Stimulated activated CD4-positive, alpha-beta T cell treated with anti-CD3 and anti-CD28 coated beads, Interleukin-4, amount 100 ng/mL, for 1 hour (primary cell): ENCODE data around the gene PTPRG.
"Not testable (repeated sequence)": the region's sequence is repeated elsewhere in the genome, so short reads cannot be mapped to it uniquely, and the experiment has no call there.

Source experiments
- DNase-seq: peaks from one replicate; pipeline ENCODE4 v3.0.0-alpha.2; 2020

PTPRG gene

DNA sequence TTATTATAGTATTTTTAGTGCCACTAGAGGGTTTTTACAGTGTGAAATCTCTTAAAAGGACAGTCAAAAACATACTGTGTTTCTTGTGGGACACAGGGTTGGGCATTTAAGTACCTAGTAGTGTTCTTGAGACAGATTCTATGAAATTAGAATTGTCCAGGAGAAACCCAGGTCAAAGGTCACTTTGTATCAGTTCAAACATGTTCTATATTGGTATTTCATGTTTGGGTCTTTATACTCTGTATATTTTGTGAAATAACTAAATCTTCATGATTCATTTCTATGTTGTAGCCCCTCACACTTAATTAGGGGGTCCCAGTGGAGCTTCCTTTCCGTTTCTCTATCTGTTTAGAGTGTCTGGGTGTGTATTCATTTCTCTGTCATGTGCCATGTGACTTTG lies 171.6 kb downstream of the PTPRG start:
- no peak for DNase-seq

DNA sequence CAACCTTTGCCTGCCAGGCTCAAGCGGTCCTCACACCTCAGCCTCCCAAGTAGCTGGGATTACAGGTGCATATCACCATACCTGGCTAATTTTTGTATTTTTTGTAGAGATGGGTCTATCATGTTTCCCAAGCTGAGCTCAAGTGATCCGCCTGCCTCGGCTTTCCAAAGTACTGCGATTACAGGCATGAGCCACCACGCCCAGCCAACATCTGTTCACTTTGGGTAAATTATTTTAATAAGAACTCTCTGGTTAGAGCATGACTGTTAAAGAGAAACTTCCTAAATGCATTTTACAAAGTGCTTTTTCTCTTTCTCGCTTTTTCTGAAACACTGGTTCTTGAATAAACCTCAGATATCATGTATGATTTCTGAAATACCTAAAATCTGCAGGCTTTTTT lies 172.5 kb downstream of the PTPRG start:
- no peak for DNase-seq

- DNase-seq, result no peak
Observed at GRCh38 chr3:61734749-61735686, 173.6 kb downstream of the PTPRG start.

DNA sequence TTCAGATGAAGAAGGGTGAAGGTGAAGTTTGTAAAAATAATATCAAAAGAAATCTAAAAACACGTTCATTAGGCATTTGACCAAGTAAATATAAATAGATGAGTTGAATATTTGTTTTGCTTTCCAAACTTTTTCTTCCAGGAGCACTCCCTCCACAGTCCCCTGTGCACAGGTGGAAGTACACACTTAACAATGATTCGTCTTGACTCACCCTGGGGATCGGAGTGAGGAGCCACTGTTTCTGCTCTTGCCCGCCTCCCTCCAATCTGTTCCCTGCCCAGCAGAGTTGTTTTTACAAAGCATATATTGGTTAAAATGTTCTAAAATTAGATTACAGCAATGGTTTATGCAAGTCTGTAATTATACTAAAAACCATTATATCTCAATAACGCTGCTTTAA lies 175.1 kb downstream of the PTPRG start:
- DNase-seq, result no peak

DNA sequence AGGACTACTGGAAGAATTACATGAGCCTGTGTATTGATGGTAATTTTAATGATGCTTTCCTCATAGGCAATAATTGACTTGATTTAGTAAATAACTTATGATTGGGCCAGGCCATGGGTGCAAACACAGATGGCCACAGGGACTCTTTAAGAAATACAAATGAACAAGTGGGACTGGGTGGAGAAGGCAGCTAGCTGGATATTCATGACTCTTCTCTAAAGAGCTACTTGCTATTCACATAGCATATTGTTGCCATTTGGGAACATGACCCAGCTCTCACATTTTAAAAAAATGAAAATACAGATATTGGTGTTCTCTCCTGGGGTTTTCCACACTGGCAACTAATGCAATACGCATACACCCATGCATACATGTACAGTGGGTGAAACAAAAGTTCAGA lies 178.3 kb downstream of the PTPRG start:
- no peak for DNase-seq

- DNase-seq, result no peak
Observed at GRCh38 chr3:61740494-61740893, 179.1 kb downstream of the PTPRG start.

- no peak for DNase-seq
Observed at GRCh38 chr3:61741551-61741950, 180.2 kb downstream of the PTPRG start.

- DNase-seq, result no peak
Observed at GRCh38 chr3:61742006-61742405, 180.6 kb downstream of the PTPRG start.

DNA sequence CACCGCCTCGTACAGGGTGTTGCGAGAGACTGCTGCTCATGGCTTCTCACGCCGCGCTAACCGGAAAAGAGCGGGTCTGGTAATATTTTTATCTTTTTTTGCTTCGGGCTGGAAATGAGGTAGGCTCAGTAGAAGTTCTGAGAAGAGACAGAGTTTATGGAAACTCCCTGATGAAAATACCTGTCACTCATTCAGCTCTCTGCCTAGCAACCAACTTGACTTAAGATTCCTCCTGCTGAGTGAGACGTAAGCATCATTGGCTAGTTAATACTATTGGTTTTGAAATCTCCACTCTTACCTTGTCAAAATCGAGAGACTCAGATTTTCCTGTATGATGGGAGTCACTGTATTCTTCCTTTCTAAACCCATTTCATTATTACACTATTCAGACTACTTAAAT lies 181.7 kb downstream of the PTPRG start:
- DNase-seq, result no peak

DNA sequence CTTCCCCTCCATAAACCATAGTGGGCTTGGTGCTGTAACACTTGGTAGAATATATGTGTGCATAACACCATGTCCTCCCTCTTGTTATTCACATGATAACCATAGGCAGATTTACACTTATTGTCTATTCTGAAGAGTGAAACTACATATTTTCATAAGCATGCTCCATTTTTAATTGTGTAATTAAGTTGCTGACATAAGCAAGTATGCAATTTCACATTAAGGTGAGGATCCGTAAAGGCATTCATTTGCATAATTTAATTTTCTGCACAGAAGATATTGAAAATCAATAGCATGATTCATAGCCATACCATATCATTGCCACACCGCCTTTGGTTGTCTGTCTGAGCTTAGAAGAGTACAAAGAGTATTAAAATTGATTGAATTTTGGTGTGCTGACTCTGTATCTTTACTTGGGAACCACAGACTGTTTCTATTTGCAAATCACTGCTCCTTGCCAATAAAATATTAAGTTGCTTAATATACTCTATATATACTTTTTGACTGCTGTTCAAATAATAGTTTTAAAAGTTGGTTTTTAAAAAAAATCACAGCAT lies 182.4 kb downstream of the PTPRG start:
- no peak for DNase-seq

DNA sequence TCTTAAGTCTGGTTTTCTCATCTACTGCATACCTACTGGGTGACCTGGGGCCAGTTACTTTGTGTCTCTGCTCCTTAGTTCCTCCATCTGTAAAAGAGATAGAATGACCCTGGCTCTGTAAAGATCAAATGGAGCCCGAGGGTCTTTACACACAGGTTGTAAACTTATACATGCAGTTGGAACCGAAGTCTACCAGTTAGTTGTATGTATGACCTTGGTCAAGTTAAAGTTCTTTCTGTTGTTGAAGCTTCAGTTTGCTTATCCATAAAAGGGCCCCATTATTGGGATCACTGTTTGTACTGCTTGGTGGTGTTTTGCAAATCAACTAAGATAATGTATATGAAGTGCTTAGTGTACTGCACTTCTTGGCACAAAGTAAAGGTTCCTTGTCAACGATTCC lies 186.9 kb downstream of the PTPRG start:
- DNase-seq, result no peak

DNA sequence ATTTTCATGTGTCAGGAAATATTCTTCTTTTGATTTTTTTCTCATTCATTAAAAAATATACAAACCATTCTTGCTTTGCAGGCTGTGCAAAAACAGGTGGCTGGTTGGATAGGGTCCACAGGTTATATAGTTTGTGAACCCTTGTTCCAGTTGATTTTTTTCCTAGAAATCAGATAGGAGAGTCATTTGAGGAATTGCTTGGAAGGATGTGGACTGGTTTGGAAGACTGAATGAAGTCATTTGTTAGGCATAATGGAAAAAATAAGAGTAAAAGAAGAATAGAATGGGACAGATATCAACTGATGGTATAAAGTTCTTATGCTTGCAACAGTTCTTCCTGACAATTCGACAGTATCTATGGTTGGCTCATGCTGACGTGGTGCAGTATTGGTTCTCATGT lies 189.4 kb downstream of the PTPRG start:
- no peak for DNase-seq

DNA sequence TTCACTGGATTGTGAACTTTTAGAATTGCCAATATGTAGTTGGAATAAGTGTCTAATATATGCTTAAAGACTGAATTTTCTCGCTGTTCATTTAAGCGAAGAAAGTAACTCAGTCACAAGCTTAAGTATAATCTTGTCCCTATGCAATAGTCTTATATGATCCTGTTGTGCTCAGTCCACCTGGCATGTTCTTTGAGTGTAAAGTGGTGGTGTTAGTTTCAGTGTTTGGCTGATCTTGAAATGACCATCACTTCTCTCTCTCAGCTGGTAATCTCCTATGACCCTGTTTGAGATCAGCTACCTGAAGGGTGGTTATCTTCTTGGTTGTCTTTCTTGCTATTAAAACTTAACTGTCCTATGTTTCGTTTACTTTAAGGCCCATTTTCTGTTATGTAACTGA lies 197.5 kb downstream of the PTPRG start:
- no peak for DNase-seq

GRCh38 chr3:61760783-61761182 lies 199.4 kb downstream of the PTPRG start:
- not testable (repeated sequence) for DNase-seq

DNA sequence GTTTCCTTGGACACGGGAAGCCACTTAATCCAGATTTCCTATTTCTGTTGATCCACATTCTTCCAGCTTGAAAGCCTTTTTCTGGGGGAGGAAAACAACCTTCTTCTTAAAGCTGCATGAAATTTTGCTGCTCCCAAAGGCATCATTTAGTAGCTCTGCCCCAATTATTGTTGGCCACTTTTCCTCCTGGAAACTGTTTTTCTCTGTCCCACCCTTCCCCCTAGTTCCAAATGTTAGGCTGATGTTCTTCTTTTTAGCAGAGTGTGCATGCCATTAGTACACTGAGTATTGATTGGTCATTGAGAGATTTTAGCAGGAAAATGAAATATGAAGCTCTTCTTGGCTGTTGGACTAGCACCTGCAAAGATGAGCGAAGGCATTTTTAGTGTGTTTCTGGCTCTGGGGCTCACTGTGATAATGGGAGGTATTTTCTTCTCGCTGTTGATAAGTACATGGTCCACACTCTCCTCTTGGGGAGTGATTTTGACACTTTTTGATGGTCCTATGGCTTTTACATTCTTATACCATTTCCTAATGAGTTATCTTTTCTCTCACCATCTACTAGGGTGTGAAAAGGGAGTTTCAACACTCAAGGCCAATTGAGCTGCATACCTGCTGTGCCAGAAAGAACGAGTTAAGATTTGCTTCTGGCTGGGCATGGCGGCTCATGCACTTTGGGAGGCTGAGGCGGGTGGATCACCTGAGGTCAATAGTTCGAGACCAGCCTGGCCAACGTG lies 200.5 kb downstream of the PTPRG start:
- no peak for DNase-seq

- no peak for DNase-seq
Observed at GRCh38 chr3:61765157-61765876, 203.9 kb downstream of the PTPRG start.

GRCh38 chr3:61768284-61769037 lies 207.1 kb downstream of the PTPRG start:
- no peak for DNase-seq

DNA sequence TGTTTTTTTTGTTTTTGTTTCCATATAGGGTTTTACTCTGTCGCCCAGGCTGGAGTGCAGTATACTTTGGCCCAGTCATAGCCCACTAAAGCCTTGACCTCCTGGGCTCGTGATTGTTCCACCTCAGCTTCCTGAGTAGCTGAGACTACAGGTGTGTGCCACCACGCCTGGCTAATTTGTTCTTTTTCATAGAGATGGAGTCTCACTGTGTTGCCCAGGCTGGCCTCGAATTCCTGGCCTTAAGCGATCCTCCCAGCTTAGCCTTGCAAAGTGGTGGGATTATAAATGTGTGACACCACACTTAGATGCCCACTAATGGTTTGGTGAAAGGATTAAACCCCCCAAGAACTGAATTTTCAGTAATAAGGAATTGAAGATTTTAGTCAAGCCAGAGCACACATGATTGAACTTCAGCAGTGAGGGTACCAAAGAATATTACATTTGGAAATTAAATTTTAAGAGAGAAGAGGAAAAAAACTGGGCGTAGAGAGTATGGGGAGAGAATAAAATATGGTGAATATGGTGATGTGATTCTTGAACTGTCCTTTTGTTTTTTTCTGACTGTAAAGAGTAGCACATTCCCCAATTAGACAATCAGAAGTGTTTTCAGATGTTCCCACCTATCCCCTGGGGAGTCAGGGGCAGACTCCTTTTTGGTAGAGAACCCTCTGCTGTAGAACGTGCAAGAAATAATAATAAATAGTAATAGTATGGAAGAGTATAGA lies 208.1 kb downstream of the PTPRG start:
- DNase-seq, result no peak

DNA sequence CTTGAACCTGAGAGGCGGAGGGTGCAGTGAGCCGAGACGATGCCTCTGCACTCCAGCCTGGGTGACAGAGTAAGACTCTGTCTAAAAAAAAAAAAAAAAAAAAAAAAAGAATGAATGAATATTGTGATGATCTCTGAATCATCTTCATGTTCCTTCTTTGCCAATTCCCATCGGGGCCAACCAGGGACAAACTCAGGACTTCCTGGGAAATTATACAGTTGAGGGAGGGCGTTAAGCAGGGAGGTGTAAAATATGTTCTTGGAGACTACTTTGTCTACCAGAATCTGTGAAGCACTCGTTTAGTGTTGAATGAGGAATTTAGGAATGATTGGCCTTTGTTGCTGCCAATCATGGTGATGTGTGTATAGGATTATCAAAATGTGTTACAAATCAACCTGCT lies 210.6 kb downstream of the PTPRG start:
- no peak for DNase-seq

DNA sequence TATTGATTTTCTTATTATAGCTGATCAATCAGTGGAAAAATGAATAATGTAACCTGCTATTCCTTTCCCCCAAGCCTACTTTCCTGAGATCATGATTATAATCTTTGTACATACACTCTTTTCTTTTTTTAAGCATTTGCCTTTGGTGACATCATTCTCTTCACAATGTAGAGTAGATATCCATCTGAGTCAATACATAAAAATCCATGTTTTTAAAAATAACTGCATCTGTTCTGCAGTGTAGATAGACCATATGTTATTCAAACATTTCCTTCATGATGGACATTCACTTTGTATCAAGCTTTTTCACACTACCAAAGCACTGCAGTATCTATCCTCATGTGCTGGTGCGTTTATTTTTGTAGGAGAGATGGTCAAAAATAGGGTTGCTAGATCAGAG lies 211.1 kb downstream of the PTPRG start:
- DNase-seq, result no peak

DNA sequence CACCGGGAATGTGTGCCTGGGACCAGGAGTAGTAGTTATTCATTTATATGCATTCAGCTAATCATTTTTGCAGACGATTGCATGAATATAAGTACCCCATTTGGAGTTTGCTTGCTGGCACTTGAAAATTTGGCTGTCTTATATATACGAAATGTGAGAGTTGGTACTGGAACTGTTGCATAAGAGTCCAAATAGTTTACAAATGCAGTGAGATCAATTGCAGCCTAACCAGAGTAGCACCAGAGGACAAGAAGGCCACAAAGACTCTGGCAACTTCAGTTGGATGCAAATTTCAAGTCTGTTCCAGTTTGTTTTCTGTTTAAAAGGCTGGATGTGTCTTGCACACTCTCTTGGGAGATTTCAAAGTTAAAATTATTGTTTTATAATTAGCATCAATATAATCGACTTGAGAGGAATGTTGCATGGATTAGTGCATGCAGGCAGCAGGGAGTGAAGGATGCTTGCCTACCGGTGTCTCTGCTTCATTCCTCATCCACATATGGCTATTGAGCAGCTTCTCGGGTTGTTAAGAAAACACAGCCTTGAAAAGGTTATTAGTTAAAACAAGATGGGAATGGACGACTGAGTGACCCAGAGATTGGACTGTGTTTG lies 213.0 kb downstream of the PTPRG start:
- no peak for DNase-seq
